ENCODE measurements around the gene CDK2.
A peak's percentile ranks its signal among the peaks of the same experiment; 100 is the strongest.

- TF ChIP-seq CTCF (IDR thresholded peaks at IDR 0.05; ENCODE audit: poor library complexity): peak; percentile 91
- no peak for TF ChIP-seq EZH2 (IDR thresholded peaks at IDR 0.05; ENCODE audit: borderline replicate concordance)
- no peak for TF ChIP-seq EZH2phosphoT487 (IDR thresholded peaks at IDR 0.05; ENCODE audit: low read depth, severe bottlenecking, unreplicated experiment)
These were observed 26.4 kb upstream of the CDK2 start for GRCh38 chr12:55940065-55940732.
